GM19193 (cell line): ENCODE results near the gene C1QTNF12.

ENCODE experiments used
- POLR2A ChIP-seq: IDR thresholded peaks from 4 replicates; pipeline ENCODE4 v1.6.1; 2011; ENCODE audit not compliant: insufficient read depth, insufficient read length; ENCODE audit errors: extremely low read depth

C1QTNF12 gene

GRCh38 chr1:1240822-1241587 is 5.5 kb downstream of the C1QTNF12 start:
- TF ChIP-seq POLR2A = no peak

GRCh38 chr1:1240348-1240732 is 6.2 kb downstream of the C1QTNF12 start:
- no peak for TF ChIP-seq POLR2A

- no peak for TF ChIP-seq POLR2A
Observed at GRCh38 chr1:1239614-1240347, 6.7 kb downstream of the C1QTNF12 start.

GRCh38 chr1:1239227-1239613 is 7.3 kb downstream of the C1QTNF12 start:
- no peak for TF ChIP-seq POLR2A

- TF ChIP-seq POLR2A = no peak
Observed at GRCh38 chr1:1238702-1239178, 7.8 kb downstream of the C1QTNF12 start.

- TF ChIP-seq POLR2A = no peak
Observed at GRCh38 chr1:1237874-1238701, 8.4 kb downstream of the C1QTNF12 start.

- TF ChIP-seq POLR2A = no peak
Observed at GRCh38 chr1:1236945-1237873, 9.3 kb downstream of the C1QTNF12 start.

GRCh38 chr1:1236176-1236763 is 10.3 kb downstream of the C1QTNF12 start:
- TF ChIP-seq POLR2A = no peak

GRCh38 chr1:1235016-1235744 is 11.3 kb downstream of the C1QTNF12 start:
- TF ChIP-seq POLR2A = no peak

- no peak for TF ChIP-seq POLR2A
Observed at GRCh38 chr1:1234180-1234808, 12.2 kb downstream of the C1QTNF12 start.

GRCh38 chr1:1233567-1233892 is 13.0 kb downstream of the C1QTNF12 start:
- TF ChIP-seq POLR2A = no peak

- TF ChIP-seq POLR2A = no peak
Observed at GRCh38 chr1:1232796-1233566, 13.5 kb downstream of the C1QTNF12 start.
